C4-2B (cell line): ENCODE data around the gene CTU2.

ENCODE experiments used
- ZFX ChIP-seq: fragments of 450-650 bp; IDR thresholded peaks from 2 replicates; pipeline ENCODE4 v1.6.1; 2017
- TF ChIP-seq, protein P1 (sequence below): fragments of 450-650 bp; conservative IDR thresholded peaks from 2 replicates; pipeline ENCODE4 v1.5.1; 2017; ENCODE audit warnings: mild to moderate bottlenecking

DNA sequence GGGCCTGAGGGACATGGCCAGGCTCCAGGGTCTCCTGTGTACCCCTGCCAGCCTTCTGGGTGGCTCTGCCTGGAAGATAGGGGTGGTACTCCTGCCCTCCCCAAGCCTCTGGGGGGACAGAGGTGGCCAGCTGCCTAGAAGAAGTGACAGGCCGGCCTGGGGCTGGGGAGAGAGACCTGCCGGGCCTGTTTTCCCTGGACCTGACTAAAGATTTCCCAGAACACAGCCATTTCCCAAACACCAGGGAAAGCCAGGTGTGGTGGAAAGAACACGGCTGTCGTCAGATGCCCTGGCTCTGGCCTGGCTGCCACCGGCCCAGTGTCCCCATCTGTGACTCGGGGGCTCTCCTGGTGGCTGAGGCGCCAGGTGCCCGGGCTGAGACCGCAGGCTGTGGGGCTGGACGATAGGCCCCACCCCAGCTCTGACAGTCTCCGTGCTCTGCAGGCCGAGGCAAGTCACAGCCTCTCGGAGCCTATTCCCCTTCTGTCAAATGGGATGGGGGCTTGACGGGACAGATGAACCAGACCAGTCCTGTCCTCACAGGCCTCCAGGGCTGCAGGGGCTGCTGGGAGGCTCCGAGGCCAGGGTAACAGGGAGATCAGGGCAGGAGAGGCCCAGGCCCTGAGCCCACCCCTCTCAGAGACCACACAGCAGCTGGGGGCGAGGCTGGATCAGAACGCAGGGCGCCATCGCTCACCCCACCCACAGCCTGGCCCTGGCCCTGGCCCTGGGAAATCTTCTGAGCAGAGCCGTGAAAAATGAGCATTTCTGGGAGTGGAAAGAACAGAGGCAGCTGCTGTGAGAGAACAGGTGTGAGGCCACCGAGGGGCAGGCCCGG lies 33.1 kb downstream of the CTU2 start:
- TF ChIP-seq, protein P1, sequence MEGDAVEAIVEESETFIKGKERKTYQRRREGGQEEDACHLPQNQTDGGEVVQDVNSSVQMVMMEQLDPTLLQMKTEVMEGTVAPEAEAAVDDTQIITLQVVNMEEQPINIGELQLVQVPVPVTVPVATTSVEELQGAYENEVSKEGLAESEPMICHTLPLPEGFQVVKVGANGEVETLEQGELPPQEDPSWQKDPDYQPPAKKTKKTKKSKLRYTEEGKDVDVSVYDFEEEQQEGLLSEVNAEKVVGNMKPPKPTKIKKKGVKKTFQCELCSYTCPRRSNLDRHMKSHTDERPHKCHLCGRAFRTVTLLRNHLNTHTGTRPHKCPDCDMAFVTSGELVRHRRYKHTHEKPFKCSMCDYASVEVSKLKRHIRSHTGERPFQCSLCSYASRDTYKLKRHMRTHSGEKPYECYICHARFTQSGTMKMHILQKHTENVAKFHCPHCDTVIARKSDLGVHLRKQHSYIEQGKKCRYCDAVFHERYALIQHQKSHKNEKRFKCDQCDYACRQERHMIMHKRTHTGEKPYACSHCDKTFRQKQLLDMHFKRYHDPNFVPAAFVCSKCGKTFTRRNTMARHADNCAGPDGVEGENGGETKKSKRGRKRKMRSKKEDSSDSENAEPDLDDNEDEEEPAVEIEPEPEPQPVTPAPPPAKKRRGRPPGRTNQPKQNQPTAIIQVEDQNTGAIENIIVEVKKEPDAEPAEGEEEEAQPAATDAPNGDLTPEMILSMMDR = no peak
- TF ChIP-seq ZFX = no peak
